HCT116 (cell line): ENCODE measurements around the gene TMEM271.

Experiments
- CEBPB ChIP-seq: IDR thresholded peaks from 2 replicates; pipeline ENCODE4 v1.6.1; 2012; ENCODE audit warnings: low read depth
- ELF1 ChIP-seq: IDR thresholded peaks from 2 replicates; pipeline ENCODE4 v1.6.1; 2012; ENCODE audit warnings: low read depth, borderline replicate concordance
- FOSL1 ChIP-seq: IDR thresholded peaks from 2 replicates; pipeline ENCODE4 v1.6.1; 2012; ENCODE audit warnings: low read depth
- JUND ChIP-seq: IDR thresholded peaks from 2 replicates; pipeline ENCODE4 v1.6.1; 2012
- POLR2A ChIP-seq: IDR thresholded peaks from 2 replicates; pipeline ENCODE4 v1.7.0; 2011; ENCODE audit warnings: borderline replicate concordance; ENCODE audit not compliant: insufficient read depth, insufficient read length; ENCODE audit errors: extremely low read depth
- POLR2AphosphoS5 ChIP-seq: IDR thresholded peaks from 2 replicates; pipeline ENCODE4 v1.6.1; 2011; ENCODE audit warnings: mild to moderate bottlenecking, low read depth, low read length, moderate library complexity
- SIN3A ChIP-seq: IDR thresholded peaks from 2 replicates; pipeline ENCODE4 v1.6.1; 2012; ENCODE audit warnings: low read depth
- SP1 ChIP-seq: IDR thresholded peaks from 2 replicates; pipeline ENCODE4 v1.6.1; 2012; ENCODE audit warnings: low read depth
- ZBTB33 ChIP-seq: IDR thresholded peaks from 2 replicates; pipeline ENCODE4 v1.6.1; 2011; ENCODE audit warnings: mild to moderate bottlenecking, low read length, moderate library complexity; ENCODE audit not compliant: insufficient replicate concordance; ENCODE audit errors: extremely low read depth
- ZFX ChIP-seq: fragments of 450-650 bp; IDR thresholded peaks from 2 replicates; pipeline ENCODE4 v1.6.1; 2017
- TF ChIP-seq, protein P1 (sequence below): IDR thresholded peaks from 2 replicates; pipeline ENCODE4 v1.6.1; 2012
- TF ChIP-seq, protein P2 (sequence below), 3 experiments: fragments of 200-600 bp in 1 of 3; sonication (generic) in 1 of 3; IDR thresholded peaks in 2 of 3; conservative IDR thresholded peaks in 1 of 3; 2 replicates each; pipeline ENCODE4 v1.5.1; 2012 to 2017; ENCODE audit warnings: low read depth in 2 of 3, low read length in 2 of 3, antibody characterized with exemption in 1 of 3, borderline replicate concordance in 1 of 3, control low read depth in 1 of 3, mild to moderate bottlenecking in 1 of 3, mixed read lengths in 1 of 3, mixed run types in 1 of 3, moderate library complexity in 1 of 3; ENCODE audit not compliant: insufficient read depth in 1 of 3
- TF ChIP-seq, protein P3 (sequence below): IDR thresholded peaks from 2 replicates; pipeline ENCODE4 v1.6.1; 2012

- TF ChIP-seq ZBTB33 (no peak), ZFX (no peak), SIN3A (no peak), ELF1 (no peak), POLR2A (no peak), SP1 (no peak), JUND (no peak), POLR2AphosphoS5 (no peak), FOSL1 (no peak), CEBPB (no peak)
- TF ChIP-seq, protein P1, sequence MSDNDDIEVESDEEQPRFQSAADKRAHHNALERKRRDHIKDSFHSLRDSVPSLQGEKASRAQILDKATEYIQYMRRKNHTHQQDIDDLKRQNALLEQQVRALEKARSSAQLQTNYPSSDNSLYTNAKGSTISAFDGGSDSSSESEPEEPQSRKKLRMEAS, result no peak
- TF ChIP-seq, protein P2, sequence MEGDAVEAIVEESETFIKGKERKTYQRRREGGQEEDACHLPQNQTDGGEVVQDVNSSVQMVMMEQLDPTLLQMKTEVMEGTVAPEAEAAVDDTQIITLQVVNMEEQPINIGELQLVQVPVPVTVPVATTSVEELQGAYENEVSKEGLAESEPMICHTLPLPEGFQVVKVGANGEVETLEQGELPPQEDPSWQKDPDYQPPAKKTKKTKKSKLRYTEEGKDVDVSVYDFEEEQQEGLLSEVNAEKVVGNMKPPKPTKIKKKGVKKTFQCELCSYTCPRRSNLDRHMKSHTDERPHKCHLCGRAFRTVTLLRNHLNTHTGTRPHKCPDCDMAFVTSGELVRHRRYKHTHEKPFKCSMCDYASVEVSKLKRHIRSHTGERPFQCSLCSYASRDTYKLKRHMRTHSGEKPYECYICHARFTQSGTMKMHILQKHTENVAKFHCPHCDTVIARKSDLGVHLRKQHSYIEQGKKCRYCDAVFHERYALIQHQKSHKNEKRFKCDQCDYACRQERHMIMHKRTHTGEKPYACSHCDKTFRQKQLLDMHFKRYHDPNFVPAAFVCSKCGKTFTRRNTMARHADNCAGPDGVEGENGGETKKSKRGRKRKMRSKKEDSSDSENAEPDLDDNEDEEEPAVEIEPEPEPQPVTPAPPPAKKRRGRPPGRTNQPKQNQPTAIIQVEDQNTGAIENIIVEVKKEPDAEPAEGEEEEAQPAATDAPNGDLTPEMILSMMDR (IDR thresholded peaks at IDR 0.05 in 2 of 3, conservative IDR thresholded peaks at IDR 0.05 in 1 of 3; ENCODE audit: borderline replicate concordance in 1 of 3, insufficient read depth in 1 of 3, low read depth in 2 of 3, low read length in 2 of 3), result no peak
- TF ChIP-seq, protein P3, sequence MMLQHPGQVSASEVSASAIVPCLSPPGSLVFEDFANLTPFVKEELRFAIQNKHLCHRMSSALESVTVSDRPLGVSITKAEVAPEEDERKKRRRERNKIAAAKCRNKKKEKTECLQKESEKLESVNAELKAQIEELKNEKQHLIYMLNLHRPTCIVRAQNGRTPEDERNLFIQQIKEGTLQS, result no peak
Observed at GRCh38 chr4:604131-604530, 28.0 kb upstream of the TMEM271 start.
